SK-N-SH treated with all-trans-retinoic acid at 6 μM for 48 hours (cell line): Measurements from ENCODE around the gene NINJ2.

ENCODE experiments used
- ATAC-seq: fragments of 200-7000 bp; cut with Tn5 transposase; 3 replicates; pipeline ENCODE4 v1.9.1; 2020; ENCODE audit warnings: mild to moderate bottlenecking, moderate library complexity
- ARNTL ChIP-seq: fragments of 450-650 bp; formaldehyde crosslinking; IDR thresholded peaks from 2 replicates; pipeline ENCODE4 v1.5.0; 2020; ENCODE audit warnings: low read depth, mild to moderate bottlenecking, moderate library complexity, borderline replicate concordance
- BACH2 ChIP-seq: fragments of 250-450 bp; sonication (Bioruptor Pico); IDR thresholded peaks from 2 replicates; pipeline ENCODE4 v1.9.0; 2021; ENCODE audit warnings: mild to moderate bottlenecking, borderline replicate concordance
- CSDC2 ChIP-seq: fragments of 250-450 bp; sonication (Bioruptor Pico); IDR thresholded peaks from 2 replicates; pipeline ENCODE4 v1.5.0; 2020; ENCODE audit warnings: mild to moderate bottlenecking, moderate library complexity
- ESRRG ChIP-seq: fragments of 250-450 bp; sonication (Bioruptor Pico); IDR thresholded peaks from 2 replicates; pipeline ENCODE4 v1.6.1; 2021; ENCODE audit warnings: mild to moderate bottlenecking
- GLIS3 ChIP-seq: fragments of 250-450 bp; sonication (Bioruptor Pico); IDR thresholded peaks from 2 replicates; pipeline ENCODE4 v1.5.0; 2020; ENCODE audit warnings: mild to moderate bottlenecking, moderate library complexity
- ISL1 ChIP-seq: fragments of 250-450 bp; sonication (Bioruptor Pico); IDR thresholded peaks from 2 replicates; pipeline ENCODE4 v2.1.2; 2022; ENCODE audit warnings: mild to moderate bottlenecking, moderate library complexity
- OSR1 ChIP-seq: fragments of 250-450 bp; sonication (Bioruptor Pico); IDR thresholded peaks from 2 replicates; pipeline ENCODE4 v1.8.0; 2022; ENCODE audit warnings: moderate library complexity, mild to moderate bottlenecking, inconsistent platforms
- PATZ1 ChIP-seq: fragments of 250-450 bp; sonication (Bioruptor Pico); IDR thresholded peaks from 2 replicates; pipeline ENCODE4 v1.8.0; 2020; ENCODE audit warnings: mild to moderate bottlenecking, moderate library complexity, borderline replicate concordance
- POU6F1 ChIP-seq: fragments of 250-450 bp; sonication (Bioruptor Pico); IDR thresholded peaks from 2 replicates; pipeline ENCODE4 v1.8.0; 2021; ENCODE audit warnings: low read depth, mild to moderate bottlenecking, moderate library complexity, borderline replicate concordance
- RARB ChIP-seq: fragments of 250-450 bp; sonication (Bioruptor Pico); IDR thresholded peaks from 2 replicates; pipeline ENCODE4 v1.8.0; 2021; ENCODE audit warnings: mild to moderate bottlenecking, moderate library complexity
- SNAI2 ChIP-seq: fragments of 250-450 bp; sonication (Bioruptor Pico); IDR thresholded peaks from 2 replicates; pipeline ENCODE4 v1.5.0; 2020; ENCODE audit warnings: mild to moderate bottlenecking, moderate library complexity
- TCF4 ChIP-seq: fragments of 250-450 bp; sonication (Bioruptor Pico); IDR thresholded peaks from 2 replicates; pipeline ENCODE4 v1.8.0; 2021; ENCODE audit warnings: mild to moderate bottlenecking, moderate library complexity, borderline replicate concordance
- TOX ChIP-seq: fragments of 250-450 bp; sonication (Bioruptor Pico); IDR thresholded peaks from 2 replicates; pipeline ENCODE4 v1.8.0; 2021; ENCODE audit warnings: mild to moderate bottlenecking, moderate library complexity, borderline replicate concordance
- TSHZ2 ChIP-seq: fragments of 250-450 bp; sonication (Bioruptor Pico); IDR thresholded peaks from 2 replicates; pipeline ENCODE4 v1.5.0; 2020; ENCODE audit warnings: mild to moderate bottlenecking, moderate library complexity
- ZC3H10 ChIP-seq: fragments of 250-450 bp; sonication (Bioruptor Pico); IDR thresholded peaks from 2 replicates; pipeline ENCODE4 v1.5.1; 2021; ENCODE audit warnings: mild to moderate bottlenecking, moderate library complexity
- ZFP3 ChIP-seq: fragments of 250-450 bp; sonication (Bioruptor Pico); IDR thresholded peaks from 2 replicates; pipeline ENCODE4 v1.5.0; 2020; ENCODE audit warnings: mild to moderate bottlenecking, moderate library complexity
- ZFP30 ChIP-seq: fragments of 450-650 bp; formaldehyde crosslinking; IDR thresholded peaks from 2 replicates; pipeline ENCODE4 v1.5.0; 2022; ENCODE audit warnings: mild to moderate bottlenecking, moderate library complexity
- ZNF565 ChIP-seq: fragments of 450-650 bp; formaldehyde crosslinking; conservative IDR thresholded peaks from 2 replicates; pipeline ENCODE4 v1.5.0; 2020; ENCODE audit warnings: low read depth, mild to moderate bottlenecking, moderate library complexity
- ZNF8 ChIP-seq: fragments of 450-650 bp; formaldehyde crosslinking; IDR thresholded peaks from 2 replicates; pipeline ENCODE4 v1.5.0; 2020; ENCODE audit warnings: mild to moderate bottlenecking, moderate library complexity
- TF ChIP-seq, protein P1 (sequence below): fragments of 250-450 bp; sonication (Bioruptor Pico); IDR thresholded peaks from 2 replicates; pipeline ENCODE4 v1.5.1; 2020; ENCODE audit warnings: low read depth, mild to moderate bottlenecking, moderate library complexity
- TF ChIP-seq, protein P2 (sequence below): fragments of 250-450 bp; sonication (Bioruptor Pico); IDR thresholded peaks from 2 replicates; pipeline ENCODE4 v1.5.1; 2021; ENCODE audit warnings: mild to moderate bottlenecking, moderate library complexity

NINJ2 gene

DNA sequence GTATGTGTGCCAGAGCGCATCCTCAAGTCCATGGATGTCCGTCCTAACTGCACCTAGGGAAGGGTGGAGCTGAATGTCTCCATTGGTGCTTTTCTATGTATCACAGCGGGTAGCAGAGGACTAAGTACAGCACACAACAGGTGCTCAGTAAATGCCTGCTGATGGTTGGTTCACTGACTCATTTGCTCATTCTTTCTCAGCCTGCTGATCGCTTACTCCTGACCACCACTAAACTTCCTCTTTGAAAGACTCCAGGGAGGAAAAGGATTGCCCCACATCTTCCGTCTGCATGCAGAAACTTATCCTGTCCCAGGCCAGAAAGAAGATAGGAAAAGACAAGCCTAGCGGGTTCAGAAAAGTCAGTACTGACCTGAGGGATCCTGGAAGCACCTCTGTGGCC lies 137.2 kb downstream of the NINJ2 start:
- ATAC-seq = no peak
- TF ChIP-seq ZFP30 = no peak
- no peak for TF ChIP-seq PATZ1
- TF ChIP-seq, protein P1, sequence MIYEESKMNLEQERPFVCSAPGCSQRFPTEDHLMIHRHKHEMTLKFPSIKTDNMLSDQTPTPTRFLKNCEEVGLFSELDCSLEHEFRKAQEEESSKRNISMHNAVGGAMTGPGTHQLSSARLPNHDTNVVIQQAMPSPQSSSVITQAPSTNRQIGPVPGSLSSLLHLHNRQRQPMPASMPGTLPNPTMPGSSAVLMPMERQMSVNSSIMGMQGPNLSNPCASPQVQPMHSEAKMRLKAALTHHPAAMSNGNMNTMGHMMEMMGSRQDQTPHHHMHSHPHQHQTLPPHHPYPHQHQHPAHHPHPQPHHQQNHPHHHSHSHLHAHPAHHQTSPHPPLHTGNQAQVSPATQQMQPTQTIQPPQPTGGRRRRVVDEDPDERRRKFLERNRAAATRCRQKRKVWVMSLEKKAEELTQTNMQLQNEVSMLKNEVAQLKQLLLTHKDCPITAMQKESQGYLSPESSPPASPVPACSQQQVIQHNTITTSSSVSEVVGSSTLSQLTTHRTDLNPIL (CRISPR knock-in tag) = no peak
- TF ChIP-seq POU6F1 (CRISPR knock-in tag) = no peak
- no peak for TF ChIP-seq CSDC2 (CRISPR knock-in tag)
- TF ChIP-seq TOX (CRISPR knock-in tag) = no peak
- no peak for TF ChIP-seq OSR1 (CRISPR knock-in tag)
- no peak for TF ChIP-seq GLIS3 (CRISPR knock-in tag)
- TF ChIP-seq ZNF8 = no peak
- no peak for TF ChIP-seq ISL1 (CRISPR knock-in tag)
- no peak for TF ChIP-seq ZC3H10 (CRISPR knock-in tag)
- no peak for TF ChIP-seq RARB (CRISPR knock-in tag)

- TF ChIP-seq, protein P1 (CRISPR knock-in tag) = no peak
- TF ChIP-seq ARNTL = no peak
- TF ChIP-seq CSDC2 (CRISPR knock-in tag) = no peak
- TF ChIP-seq PATZ1 = no peak
- no peak for TF ChIP-seq ZFP3 (CRISPR knock-in tag)
- no peak for TF ChIP-seq POU6F1 (CRISPR knock-in tag)
- no peak for TF ChIP-seq ESRRG (CRISPR knock-in tag)
- no peak for TF ChIP-seq ZNF565 (CRISPR knock-in tag)
- no peak for TF ChIP-seq BACH2
- no peak for TF ChIP-seq TSHZ2 (CRISPR knock-in tag)
- TF ChIP-seq, protein P2, sequence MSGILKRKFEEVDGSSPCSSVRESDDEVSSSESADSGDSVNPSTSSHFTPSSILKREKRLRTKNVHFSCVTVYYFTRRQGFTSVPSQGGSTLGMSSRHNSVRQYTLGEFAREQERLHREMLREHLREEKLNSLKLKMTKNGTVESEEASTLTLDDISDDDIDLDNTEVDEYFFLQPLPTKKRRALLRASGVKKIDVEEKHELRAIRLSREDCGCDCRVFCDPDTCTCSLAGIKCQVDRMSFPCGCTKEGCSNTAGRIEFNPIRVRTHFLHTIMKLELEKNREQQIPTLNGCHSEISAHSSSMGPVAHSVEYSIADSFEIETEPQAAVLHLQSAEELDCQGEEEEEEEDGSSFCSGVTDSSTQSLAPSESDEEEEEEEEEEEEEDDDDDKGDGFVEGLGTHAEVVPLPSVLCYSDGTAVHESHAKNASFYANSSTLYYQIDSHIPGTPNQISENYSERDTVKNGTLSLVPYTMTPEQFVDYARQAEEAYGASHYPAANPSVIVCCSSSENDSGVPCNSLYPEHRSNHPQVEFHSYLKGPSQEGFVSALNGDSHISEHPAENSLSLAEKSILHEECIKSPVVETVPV = no peak
- no peak for TF ChIP-seq ZC3H10 (CRISPR knock-in tag)
- no peak for TF ChIP-seq SNAI2 (CRISPR knock-in tag)
- no peak for TF ChIP-seq TCF4 (CRISPR knock-in tag)
- TF ChIP-seq ISL1 (CRISPR knock-in tag) = no peak
- ATAC-seq = no peak
These were observed 138.9 kb downstream of the NINJ2 start for GRCh38 chr12:524167-524951.
